Measurements from ENCODE around the gene TMEM72. TPM values are rescaled to one million over a fixed set of nuclear protein-coding genes. Genes with fewer than 3 reads are reported as not detected.

The TMEM72 gene
- total and polyA plus RNA-seq, 2 experiments from 2014 or later = not detected

DNA sequence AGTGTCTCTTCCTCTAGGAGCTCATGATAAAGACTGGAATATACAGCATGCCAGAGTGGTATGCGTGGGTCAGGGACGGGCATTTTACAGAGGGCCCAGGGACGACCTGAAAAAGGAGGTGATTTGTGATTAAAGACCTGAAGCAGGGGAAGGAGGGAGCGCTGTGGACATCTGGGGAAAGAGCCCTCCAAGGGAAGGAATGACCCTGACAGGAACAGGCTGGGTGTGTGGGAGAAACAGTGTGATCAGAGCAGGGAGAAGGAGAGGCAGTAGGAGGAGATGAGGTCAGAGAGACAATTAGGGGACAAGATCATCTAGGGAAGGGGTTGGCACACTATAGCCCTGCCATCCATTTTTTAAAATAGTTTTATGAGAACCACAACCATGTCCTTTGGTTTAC is 45.1 kb downstream of the TMEM72 start:
- no peak overlapping the region for H3K4me3 Mint-ChIP-seq
- Histone ChIP-seq H3K27me3 (ENCODE audit: insufficient read depth) (peaks cover 9% of the 10 kb centered on the region), H3K4me2 (no peak overlapping the region), H3F3A (replicated peaks; ENCODE audit: low read depth) (no peaks in the 10 kb centered on the region), H3K4me1 (ENCODE audit: insufficient read depth) (peaks cover 34% of the 10 kb centered on the region), H3K79me2 (replicated peaks; ENCODE audit: insufficient read depth) (no peaks in the 10 kb centered on the region), H2AFZ (no peak overlapping the region), H3K27ac (ENCODE audit: low read depth) (no peak overlapping the region), H4K20me1 (replicated peaks; ENCODE audit: insufficient read depth) (no peaks in the 10 kb centered on the region), H3K4me3 (no peak overlapping the region), H3K36me3 (ENCODE audit: insufficient read depth) (no peaks in the 10 kb centered on the region), H3K9me2 (ENCODE audit: insufficient read depth) (no peaks in the 10 kb centered on the region)
- H3K27ac Mint-ChIP-seq = no peak overlapping the region
- TF ChIP-seq EZH2phosphoT487 (IDR thresholded peaks at IDR 0.05; ENCODE audit: unreplicated experiment) = no peak
- no peak for TF ChIP-seq ZNF462 (CRISPR knock-in tag; IDR thresholded peaks at IDR 0.05)
- no peak for TF ChIP-seq ZNF331 (CRISPR knock-in tag; IDR thresholded peaks at IDR 0.05; ENCODE audit: low read depth)
- TF ChIP-seq JUNB (IDR thresholded peaks at IDR 0.05; ENCODE audit: unreplicated experiment) = no peak
- no peak for TF ChIP-seq CREB1 (CRISPR knock-in tag; IDR thresholded peaks at IDR 0.05; ENCODE audit: low read depth)
- TF ChIP-seq ETS1 (IDR thresholded peaks at IDR 0.05) = no peak
- no peak for TF ChIP-seq EZH2 (IDR thresholded peaks at IDR 0.05; ENCODE audit: low read depth, unreplicated experiment)
- no peak for TF ChIP-seq REST (IDR thresholded peaks at IDR 0.05; ENCODE audit: unreplicated experiment)
- DNase-seq (ENCODE audit: low spot score) (no peak), ATAC-seq (no peak)
- H3K4me1 Mint-ChIP-seq = peaks cover 33% of the 10 kb centered on the region
- peaks cover 13% of the 10 kb centered on the region for H3K27me3 Mint-ChIP-seq (ENCODE audit: insufficient read depth, low read depth, poor library complexity)
- peaks cover 10% of the 10 kb centered on the region; the same call in 2 of the 3 replicates for H3K36me3 Mint-ChIP-seq (ENCODE audit: low read depth)
- H3K9me3 Mint-ChIP-seq = no peaks in the 10 kb centered on the region; the same call in 2 of the 3 replicates

All from GM23338 (cell line).